ENCODE results near the gene C4orf50.

DNA sequence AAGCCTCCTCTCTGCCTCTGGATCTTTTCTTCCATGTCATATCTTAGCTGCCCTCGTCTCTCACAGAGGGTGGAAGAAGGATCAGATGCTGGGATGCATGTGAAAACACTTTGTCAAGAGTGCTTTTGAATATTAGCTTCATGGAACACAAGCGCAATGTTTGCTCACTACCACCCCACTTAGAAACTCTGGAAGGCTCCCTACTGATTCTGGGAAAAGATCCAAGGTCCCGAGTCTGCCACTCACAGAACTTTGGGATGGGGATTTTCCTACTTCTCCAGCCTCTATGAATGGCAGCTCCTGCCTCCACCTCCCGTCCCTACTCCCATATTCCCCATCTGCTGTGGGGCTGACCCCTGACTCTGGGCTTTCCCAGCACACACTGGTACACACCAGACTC lies 85.1 kb downstream of the C4orf50 start:
- TF ChIP-seq, protein P1, sequence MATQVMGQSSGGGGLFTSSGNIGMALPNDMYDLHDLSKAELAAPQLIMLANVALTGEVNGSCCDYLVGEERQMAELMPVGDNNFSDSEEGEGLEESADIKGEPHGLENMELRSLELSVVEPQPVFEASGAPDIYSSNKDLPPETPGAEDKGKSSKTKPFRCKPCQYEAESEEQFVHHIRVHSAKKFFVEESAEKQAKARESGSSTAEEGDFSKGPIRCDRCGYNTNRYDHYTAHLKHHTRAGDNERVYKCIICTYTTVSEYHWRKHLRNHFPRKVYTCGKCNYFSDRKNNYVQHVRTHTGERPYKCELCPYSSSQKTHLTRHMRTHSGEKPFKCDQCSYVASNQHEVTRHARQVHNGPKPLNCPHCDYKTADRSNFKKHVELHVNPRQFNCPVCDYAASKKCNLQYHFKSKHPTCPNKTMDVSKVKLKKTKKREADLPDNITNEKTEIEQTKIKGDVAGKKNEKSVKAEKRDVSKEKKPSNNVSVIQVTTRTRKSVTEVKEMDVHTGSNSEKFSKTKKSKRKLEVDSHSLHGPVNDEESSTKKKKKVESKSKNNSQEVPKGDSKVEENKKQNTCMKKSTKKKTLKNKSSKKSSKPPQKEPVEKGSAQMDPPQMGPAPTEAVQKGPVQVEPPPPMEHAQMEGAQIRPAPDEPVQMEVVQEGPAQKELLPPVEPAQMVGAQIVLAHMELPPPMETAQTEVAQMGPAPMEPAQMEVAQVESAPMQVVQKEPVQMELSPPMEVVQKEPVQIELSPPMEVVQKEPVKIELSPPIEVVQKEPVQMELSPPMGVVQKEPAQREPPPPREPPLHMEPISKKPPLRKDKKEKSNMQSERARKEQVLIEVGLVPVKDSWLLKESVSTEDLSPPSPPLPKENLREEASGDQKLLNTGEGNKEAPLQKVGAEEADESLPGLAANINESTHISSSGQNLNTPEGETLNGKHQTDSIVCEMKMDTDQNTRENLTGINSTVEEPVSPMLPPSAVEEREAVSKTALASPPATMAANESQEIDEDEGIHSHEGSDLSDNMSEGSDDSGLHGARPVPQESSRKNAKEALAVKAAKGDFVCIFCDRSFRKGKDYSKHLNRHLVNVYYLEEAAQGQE (IDR thresholded peaks at IDR 0.05; ENCODE audit: low read depth, low read length): no peak
- TF ChIP-seq, protein P2, sequence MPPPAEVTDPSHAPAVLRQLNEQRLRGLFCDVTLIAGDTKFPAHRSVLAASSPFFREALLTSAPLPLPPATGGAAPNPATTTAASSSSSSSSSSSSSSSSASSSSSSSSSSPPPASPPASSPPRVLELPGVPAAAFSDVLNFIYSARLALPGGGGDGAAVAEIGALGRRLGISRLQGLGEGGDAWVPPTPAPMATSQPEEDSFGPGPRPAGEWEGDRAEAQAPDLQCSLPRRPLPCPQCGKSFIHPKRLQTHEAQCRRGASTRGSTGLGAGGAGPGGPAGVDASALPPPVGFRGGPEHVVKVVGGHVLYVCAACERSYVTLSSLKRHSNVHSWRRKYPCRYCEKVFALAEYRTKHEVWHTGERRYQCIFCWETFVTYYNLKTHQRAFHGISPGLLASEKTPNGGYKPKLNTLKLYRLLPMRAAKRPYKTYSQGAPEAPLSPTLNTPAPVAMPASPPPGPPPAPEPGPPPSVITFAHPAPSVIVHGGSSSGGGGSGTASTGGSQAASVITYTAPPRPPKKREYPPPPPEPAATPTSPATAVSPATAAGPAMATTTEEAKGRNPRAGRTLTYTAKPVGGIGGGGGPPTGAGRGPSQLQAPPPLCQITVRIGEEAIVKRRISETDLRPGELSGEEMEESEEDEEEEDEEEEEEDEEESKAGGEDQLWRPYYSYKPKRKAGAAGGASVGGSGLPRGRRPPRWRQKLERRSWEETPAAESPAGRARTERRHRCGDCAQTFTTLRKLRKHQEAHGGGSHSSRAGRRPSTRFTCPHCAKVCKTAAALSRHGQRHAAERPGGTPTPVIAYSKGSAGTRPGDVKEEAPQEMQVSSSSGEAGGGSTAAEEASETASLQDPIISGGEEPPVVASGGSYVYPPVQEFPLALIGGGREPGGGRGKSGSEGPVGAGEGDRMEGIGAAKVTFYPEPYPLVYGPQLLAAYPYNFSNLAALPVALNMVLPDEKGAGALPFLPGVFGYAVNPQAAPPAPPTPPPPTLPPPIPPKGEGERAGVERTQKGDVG (CRISPR knock-in tag; IDR thresholded peaks at IDR 0.05): no peak

Measured in GM12878 (cell line).